ENCODE measurements around the gene GPX6.

GPX6 gene

GRCh38 chr6:28543651-28544610 is 28.3 kb upstream of the GPX6 start:
- no peak overlapping the region for H3K9ac ChIP-seq (ENCODE audit: low read length)
- H3F3A ChIP-seq (ENCODE audit: insufficient read depth), result no peaks in the 10 kb centered on the region
- H4K20me1 ChIP-seq (ENCODE audit: low read depth, low read length), result no peaks in the 10 kb centered on the region; the same call in 1 of the 2 replicates
- H3K27ac ChIP-seq (ENCODE audit: low read depth, low read length), result no peak overlapping the region
- H3K27me3 ChIP-seq (ENCODE audit: low read length), result no peaks in the 10 kb centered on the region
- H3K79me2 ChIP-seq (ENCODE audit: insufficient read depth, low read length), result no peaks in the 10 kb centered on the region
- TF ChIP-seq EZH2phosphoT487 (conservative IDR thresholded peaks at IDR 0.05; ENCODE audit: low read length) (no peak), CTCF (IDR thresholded peaks at IDR 0.05; ENCODE audit: insufficient read depth, low read length, poor library complexity, severe bottlenecking) (no peak)
- no peaks in the 10 kb centered on the region for H3K9me3 ChIP-seq (ENCODE audit: insufficient read depth, low read length)
- no peak overlapping the region for H3K4me2 ChIP-seq (ENCODE audit: low read depth, low read length, poor library complexity, severe bottlenecking)
- H3K4me3 ChIP-seq (ENCODE audit: insufficient read depth, low read length, poor library complexity, severe bottlenecking), result no peak overlapping the region
- H3K9me2 ChIP-seq (replicated peaks; ENCODE audit: insufficient read depth, low read length), result peaks cover 4% of the 10 kb centered on the region; the same call in 1 of the 2 replicates
- no peak overlapping the region for H2AFZ ChIP-seq (ENCODE audit: low read depth, low read length, severe bottlenecking)
- H3K36me3 ChIP-seq (ENCODE audit: low read length), result no peaks in the 10 kb centered on the region

GRCh38 chr6:28542440-28543296 is 27.1 kb upstream of the GPX6 start:
- H4K20me1 ChIP-seq (ENCODE audit: low read depth, low read length), result no peaks in the 10 kb centered on the region; the same call in 1 of the 2 replicates
- H3K27me3 ChIP-seq (ENCODE audit: low read length), result no peaks in the 10 kb centered on the region
- no peaks in the 10 kb centered on the region for H3K79me2 ChIP-seq (ENCODE audit: insufficient read depth, low read length)
- no peak for TF ChIP-seq CTCF (IDR thresholded peaks at IDR 0.05; ENCODE audit: insufficient read depth, low read length, poor library complexity, severe bottlenecking)
- TF ChIP-seq EZH2phosphoT487 (conservative IDR thresholded peaks at IDR 0.05; ENCODE audit: low read length), result no peak
- no peaks in the 10 kb centered on the region for H3K9me3 ChIP-seq (ENCODE audit: insufficient read depth, low read length)
- H2AFZ ChIP-seq (ENCODE audit: low read depth, low read length, severe bottlenecking), result no peak overlapping the region
- no peak overlapping the region for H3K4me2 ChIP-seq (ENCODE audit: low read depth, low read length, poor library complexity, severe bottlenecking)
- H3K27ac ChIP-seq (ENCODE audit: low read depth, low read length), result no peak overlapping the region
- no peak overlapping the region for H3K9ac ChIP-seq (ENCODE audit: low read length)
- H3K36me3 ChIP-seq (ENCODE audit: low read length), result no peaks in the 10 kb centered on the region
- no peak overlapping the region for H3K4me3 ChIP-seq (ENCODE audit: insufficient read depth, low read length, poor library complexity, severe bottlenecking)
- no peaks in the 10 kb centered on the region for H3F3A ChIP-seq (ENCODE audit: insufficient read depth)
- no peaks in the 10 kb centered on the region for H3K9me2 ChIP-seq (replicated peaks; ENCODE audit: insufficient read depth, low read length)

DNA sequence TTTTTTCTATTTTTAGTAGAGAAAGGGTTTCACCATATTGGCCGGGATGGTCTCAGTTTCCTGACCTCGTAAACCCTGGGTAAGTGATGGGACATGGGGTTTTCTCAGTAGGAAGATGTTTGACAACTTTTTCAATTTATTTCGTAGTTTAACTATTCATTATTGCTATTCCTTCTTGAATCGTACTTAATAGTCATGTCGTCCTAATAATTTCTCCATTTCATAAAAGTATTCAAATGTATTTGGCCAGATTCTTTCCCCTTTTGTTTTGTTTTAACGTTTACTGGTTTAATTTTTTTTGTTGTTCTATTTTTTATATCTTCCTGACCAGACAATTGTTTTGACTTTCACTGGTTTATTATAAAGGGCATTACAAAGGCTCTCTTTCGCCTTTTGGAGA is 26.4 kb upstream of the GPX6 start:
- Histone ChIP-seq H3K9me3 (ENCODE audit: insufficient read depth, low read length) (no peaks in the 10 kb centered on the region), H3K4me3 (ENCODE audit: insufficient read depth, low read length, poor library complexity, severe bottlenecking) (no peak overlapping the region), H2AFZ (ENCODE audit: low read depth, low read length, severe bottlenecking) (no peak overlapping the region), H3K4me2 (ENCODE audit: low read depth, low read length, poor library complexity, severe bottlenecking) (no peak overlapping the region), H3K79me2 (ENCODE audit: insufficient read depth, low read length) (no peaks in the 10 kb centered on the region), H3K36me3 (ENCODE audit: low read length) (no peaks in the 10 kb centered on the region), H3F3A (ENCODE audit: insufficient read depth) (no peaks in the 10 kb centered on the region), H3K27ac (ENCODE audit: low read depth, low read length) (no peak overlapping the region), H3K9ac (ENCODE audit: low read length) (no peak overlapping the region), H3K9me2 (replicated peaks; ENCODE audit: insufficient read depth, low read length) (no peaks in the 10 kb centered on the region), H4K20me1 (ENCODE audit: low read depth, low read length) (no peaks in the 10 kb centered on the region; the same call in 1 of the 2 replicates), H3K27me3 (ENCODE audit: low read length) (no peaks in the 10 kb centered on the region)
- no peak for TF ChIP-seq CTCF (IDR thresholded peaks at IDR 0.05; ENCODE audit: insufficient read depth, low read length, poor library complexity, severe bottlenecking)
- no peak for TF ChIP-seq EZH2phosphoT487 (conservative IDR thresholded peaks at IDR 0.05; ENCODE audit: low read length)
